PC-3 (cell line): ENCODE data around the gene CEP112. TPM values are rescaled to one million over a fixed set of nuclear protein-coding genes. Genes with fewer than 3 reads are reported as not detected.

Source experiments
- ATAC-seq: fragments of 200-7000 bp; cut with Tn5 transposase; 2 replicates; pipeline ENCODE4 v1.9.1; 2020; ENCODE audit warnings: mild to moderate bottlenecking, moderate library complexity
- BruUV-seq: library from RNA; stranded (reverse); fragments of 400-500 nt; replicated peaks from 2 replicates; lab custom pipeline; 2021; lab: Mats Ljungman, UMichigan
- CTCF ChIA-PET: fragments of 300-600 bp; sonication (Branson Sonifier 250); formaldehyde crosslinking; loops from one replicate; lab custom pipeline; 2022; ENCODE audit warnings: antibody characterized with exemption; lab: Charles Lee
- POLR2A ChIA-PET: fragments of 300-600 bp; sonication (Branson Sonifier 250); formaldehyde crosslinking; loops from one replicate; lab custom pipeline; 2022; ENCODE audit warnings: antibody characterized with exemption; ENCODE audit not compliant: unreplicated experiment; lab: Charles Lee
- DNase-seq: peaks from one replicate; pipeline ENCODE4 v3.0.0-alpha.2; 2015
- H2AFZ ChIP-seq: fragments of 300-600 bp; sonication (generic); 2 replicates; pipeline ENCODE4 v1.6.0; 2016; ENCODE audit warnings: antibody characterized with exemption, low read length
- H3F3A ChIP-seq: fragments of 300-600 bp; sonication (generic); one replicate; pipeline ENCODE4 v1.6.0; 2017; ENCODE audit warnings: antibody characterized with exemption, low read length, control low read depth, mild to moderate bottlenecking; ENCODE audit not compliant: unreplicated experiment
- H3K27ac ChIP-seq: fragments of 300-600 bp; sonication (generic); 2 replicates; pipeline ENCODE4 v1.5.1; 2016; ENCODE audit warnings: mild to moderate bottlenecking, low read length
- H3K27me3 ChIP-seq: fragments of 300-600 bp; sonication (generic); 2 replicates; pipeline ENCODE4 v1.6.1; 2016; ENCODE audit warnings: low read length, mixed read lengths
- H3K36me3 ChIP-seq: fragments of 300-600 bp; sonication (generic); 2 replicates; pipeline ENCODE4 v1.6.1; 2016; ENCODE audit warnings: low read depth, mixed run types, low read length, mixed read lengths
- H3K4me1 ChIP-seq: fragments of 300-600 bp; sonication (generic); 2 replicates; pipeline ENCODE4 v1.5.1; 2016; ENCODE audit warnings: low read length; ENCODE audit not compliant: insufficient read depth
- H3K4me2 ChIP-seq: fragments of 300-600 bp; sonication (generic); 2 replicates; pipeline ENCODE4 v1.6.0; 2016; ENCODE audit warnings: low read length
- H3K4me3 ChIP-seq: fragments of 300-600 bp; sonication (generic); 2 replicates; pipeline ENCODE4 v1.5.1; 2016; ENCODE audit warnings: mild to moderate bottlenecking, low read length, mixed read lengths
- H3K79me2 ChIP-seq: fragments of 300-600 bp; sonication (generic); 2 replicates; pipeline ENCODE4 v1.6.1; 2017; ENCODE audit warnings: low read length, mixed read lengths
- H3K9ac ChIP-seq: fragments of 300-600 bp; sonication (generic); 2 replicates; pipeline ENCODE4 v1.6.0; 2016; ENCODE audit warnings: mild to moderate bottlenecking, low read length
- H3K9me2 ChIP-seq: fragments of 300-600 bp; sonication (generic); replicated peaks from 2 replicates; pipeline ENCODE4 v1.6.1; 2016; ENCODE audit warnings: mixed run types, low read length, mixed read lengths
- H3K9me3 ChIP-seq: fragments of 300-600 bp; sonication (generic); 2 replicates; pipeline ENCODE4 v1.6.1; 2016; ENCODE audit warnings: low read length, mixed read lengths
- H4K20me1 ChIP-seq: fragments of 300-600 bp; sonication (generic); 2 replicates; pipeline ENCODE4 v1.6.1; 2016; ENCODE audit warnings: low read length, mixed read lengths
- CTCF ChIP-seq: fragments of 300-600 bp; sonication (generic); conservative IDR thresholded peaks from 2 replicates; pipeline ENCODE4 v1.5.1; 2017; ENCODE audit warnings: antibody characterized with exemption, low read depth, mild to moderate bottlenecking, low read length
- EZH2 ChIP-seq: fragments of 300-600 bp; sonication (generic); IDR thresholded peaks from one replicate; pipeline ENCODE4 v1.6.1; 2017; ENCODE audit warnings: antibody characterized with exemption, mild to moderate bottlenecking, low read length; ENCODE audit not compliant: unreplicated experiment
- EZH2phosphoT487 ChIP-seq: fragments of 300-600 bp; sonication (generic); IDR thresholded peaks from 2 replicates; pipeline ENCODE4 v1.6.1; 2018; ENCODE audit warnings: mild to moderate bottlenecking, antibody characterized with exemption, low read length, borderline replicate concordance
- intact Hi-C: fragments of 100-400 bp; cut with micrococcal nuclease; formaldehyde crosslinking; loops from 2 replicates; pipeline ENCODE4 v1.9.0; 2023
- total RNA-seq: library from RNA; depleted of rRNA; stranded (reverse); fragments of >200 nt; gene quantifications from 2 replicates; pipeline ENCODE4 v1.2.3, GENCODE V29; 2014

Gene CEP112
- total RNA-seq, 1 experiment from 2014 or later: 6.5 TPM

GRCh38 chr17:65771704-65772103 is 420.2 kb downstream of the CEP112 start:
- POLR2A ChIA-PET: no interaction called here
- H2AFZ ChIP-seq: no peak overlapping the region
- H3F3A ChIP-seq: no peaks in the 10 kb centered on the region
- H3K4me2 ChIP-seq: no peak overlapping the region
- no peaks in the 10 kb centered on the region for H3K27me3 ChIP-seq
- H3K79me2 ChIP-seq: no peaks in the 10 kb centered on the region
- DNase-seq: no peak
- no peaks in the 10 kb centered on the region for H3K9me2 ChIP-seq
- BruUV-seq: no TSS peak
- no peak overlapping the region for H3K4me3 ChIP-seq
- H3K9me3 ChIP-seq: no peaks in the 10 kb centered on the region
- H3K27ac ChIP-seq: no peak overlapping the region
- intact Hi-C loops: no loop called here
- no peaks in the 10 kb centered on the region for H4K20me1 ChIP-seq
- ATAC-seq: no peak
- H3K4me1 ChIP-seq: no peaks in the 10 kb centered on the region
- CTCF ChIA-PET: no interaction called here
- no peaks in the 10 kb centered on the region for H3K36me3 ChIP-seq
- TF ChIP-seq CTCF (no peak), EZH2 (no peak), EZH2phosphoT487 (no peak)
- H3K9ac ChIP-seq: no peak overlapping the region

DNA sequence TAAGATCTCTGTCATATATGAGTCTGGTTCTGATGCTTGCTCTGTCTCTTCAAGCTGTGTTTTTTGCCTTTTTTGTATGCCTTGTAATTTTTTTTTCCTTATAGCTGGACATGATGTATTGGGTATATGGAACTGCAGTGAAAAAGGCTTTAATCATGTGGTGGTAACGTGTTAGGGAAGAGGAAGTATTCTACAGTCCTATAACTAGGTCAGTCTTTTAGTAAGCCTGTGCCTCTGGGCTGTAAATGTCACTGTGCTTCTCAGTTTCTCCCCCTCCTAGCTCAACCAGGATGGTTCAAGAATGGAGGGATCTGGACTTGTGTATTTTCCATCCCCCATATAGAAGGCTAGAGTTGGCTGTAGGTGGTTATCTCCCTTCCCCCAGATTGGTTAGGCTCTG is 428.1 kb downstream of the CEP112 start:
- H4K20me1 ChIP-seq: no peaks in the 10 kb centered on the region
- H3K9me3 ChIP-seq: no peaks in the 10 kb centered on the region
- POLR2A ChIA-PET: no interaction called here
- H3K9ac ChIP-seq: no peak overlapping the region
- H3K4me3 ChIP-seq: no peak overlapping the region
- no peaks in the 10 kb centered on the region for H3K9me2 ChIP-seq
- intact Hi-C loops: no loop called here
- H2AFZ ChIP-seq: no peak overlapping the region
- no peaks in the 10 kb centered on the region for H3K27me3 ChIP-seq
- TF ChIP-seq EZH2 (no peak), EZH2phosphoT487 (no peak), CTCF (no peak)
- H3F3A ChIP-seq: no peaks in the 10 kb centered on the region
- H3K4me1 ChIP-seq: no peaks in the 10 kb centered on the region
- no peak overlapping the region for H3K27ac ChIP-seq
- no TSS peak for BruUV-seq
- H3K4me2 ChIP-seq: no peak overlapping the region
- ATAC-seq (no peak), DNase-seq (no peak)
- CTCF ChIA-PET: no interaction called here
- H3K79me2 ChIP-seq: no peaks in the 10 kb centered on the region
- no peaks in the 10 kb centered on the region for H3K36me3 ChIP-seq

GRCh38 chr17:65762973-65763372 is 429.0 kb downstream of the CEP112 start:
- Histone ChIP-seq H3K9ac (no peak overlapping the region), H3K4me1 (no peaks in the 10 kb centered on the region), H3K4me2 (no peak overlapping the region), H3K9me2 (no peaks in the 10 kb centered on the region), H3F3A (no peaks in the 10 kb centered on the region), H3K9me3 (no peaks in the 10 kb centered on the region), H3K27ac (no peak overlapping the region), H3K4me3 (no peak overlapping the region), H2AFZ (no peak overlapping the region), H3K36me3 (no peaks in the 10 kb centered on the region), H3K27me3 (no peaks in the 10 kb centered on the region), H3K79me2 (no peaks in the 10 kb centered on the region), H4K20me1 (no peaks in the 10 kb centered on the region)
- no TSS peak for BruUV-seq
- DNase-seq (no peak), ATAC-seq (no peak)
- TF ChIP-seq EZH2phosphoT487: no peak
- no peak for TF ChIP-seq EZH2
- TF ChIP-seq CTCF: no peak
- POLR2A ChIA-PET: no interaction called here
- CTCF ChIA-PET: no interaction called here
- intact Hi-C loops: no loop called here
